BJ (cell line): ENCODE results near the gene NR2F1-AS1. TPM values are rescaled to one million over a fixed set of nuclear protein-coding genes. Genes with fewer than 3 reads are reported as not detected.

Experiments used
- CTCF ChIA-PET: fragments of 350-600 bp; formaldehyde crosslinking; extraction: SDS; loops from one replicate; lab custom pipeline; 2021; ENCODE audit warnings: antibody characterized with exemption, inconsistent platforms; lab: Yijun Ruan, JAX
- POLR2A ChIA-PET: fragments of 300-600 bp; sonication (Branson Sonifier 250); formaldehyde crosslinking; extraction: SDS; loops from one replicate; lab custom pipeline; 2021; ENCODE audit warnings: antibody characterized with exemption; lab: Charles Lee
- DNase-seq: peaks from one replicate; pipeline ENCODE4 v3.0.0-alpha.2; 2011; ENCODE audit warnings: low read depth
- H3K27me3 ChIP-seq: 2 replicates; pipeline ENCODE4 v1.6.0; 2011; ENCODE audit warnings: low read length; ENCODE audit not compliant: control insufficient read depth, insufficient read depth
- H3K36me3 ChIP-seq: 2 replicates; pipeline ENCODE4 v1.5.1; 2011; ENCODE audit warnings: low read length; ENCODE audit not compliant: control insufficient read depth, insufficient read depth
- H3K4me3 ChIP-seq: 2 replicates; pipeline ENCODE4 v1.5.1; 2011; ENCODE audit warnings: low read depth, mild to moderate bottlenecking, control low read depth, low read length
- polyA minus RNA-seq: library from RNA; depleted of rRNA, polyadenylated mRNA; stranded (reverse); fragments of >200 nt; gene quantifications from 2 replicates; pipeline ENCODE4 v1.2.3, GENCODE V29; 2011; rRNA and poly(A)+ RNA removed
- polyA plus RNA-seq: library from polyadenylated mRNA; depleted of rRNA; stranded (reverse); fragments of >200 nt; gene quantifications from 2 replicates; pipeline ENCODE4 v1.2.3, GENCODE V29; 2011; rRNA removed
- TF ChIP-seq, protein P1 (sequence below): IDR thresholded peaks from 2 replicates; pipeline ENCODE4 v1.5.1; 2011; ENCODE audit warnings: low read depth, mild to moderate bottlenecking, control low read depth, inconsistent platforms, low read length, moderate library complexity; ENCODE audit not compliant: insufficient read depth

Gene NR2F1-AS1
- polyA plus RNA-seq = 13.7 and 27.3 TPM in 2 replicates
- polyA minus RNA-seq = 11.6 and 12.3 TPM in 2 replicates

DNA sequence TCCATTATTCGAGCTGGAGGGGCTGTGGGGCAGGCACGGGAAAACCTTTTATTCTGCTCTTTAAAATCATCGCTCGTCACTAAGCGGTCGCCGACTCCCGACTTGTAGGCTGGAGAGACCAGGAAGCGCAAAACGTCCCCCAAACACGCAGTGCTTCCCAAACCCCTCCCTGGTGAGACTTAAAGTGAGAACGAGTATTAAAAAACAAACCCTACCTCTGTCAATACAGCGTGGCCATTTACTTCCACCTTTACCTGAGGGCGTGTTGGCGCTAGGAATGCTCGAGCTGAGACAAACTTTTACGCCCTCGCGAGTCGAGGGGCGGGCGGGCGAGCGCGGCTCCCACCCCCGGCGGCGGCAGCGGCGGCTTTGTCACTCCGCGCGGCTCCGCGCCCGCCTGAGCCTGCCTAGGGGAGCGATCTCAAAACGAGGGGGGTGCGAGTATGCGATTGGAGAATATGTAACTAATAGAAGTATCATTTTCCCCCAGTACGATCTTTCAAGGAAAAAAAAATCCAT, at the start of gene NR2F1-AS1:
Gene NR2F1-AS1 (minus strand): TSS at position 293 of the 519 bp plus-strand sequence.
- Histone ChIP-seq H3K36me3 (no peaks in the 10 kb centered on the region; the same call in 1 of the 2 replicates), H3K4me3 (peak within 1 kb of the TSS; percentile 75), H3K27me3 (no peaks in the 10 kb centered on the region)
- ChIA-PET CTCF (interaction anchor here (0.6 to 1.0 kb wide), 3 partner anchors 10 to 893 kb away, joined by 3 to 4 read pairs (median 3); no protein-coding TSS in a partner anchor), POLR2A (no interaction called here)
- DNase-seq = no peak
- TF ChIP-seq, protein P1, sequence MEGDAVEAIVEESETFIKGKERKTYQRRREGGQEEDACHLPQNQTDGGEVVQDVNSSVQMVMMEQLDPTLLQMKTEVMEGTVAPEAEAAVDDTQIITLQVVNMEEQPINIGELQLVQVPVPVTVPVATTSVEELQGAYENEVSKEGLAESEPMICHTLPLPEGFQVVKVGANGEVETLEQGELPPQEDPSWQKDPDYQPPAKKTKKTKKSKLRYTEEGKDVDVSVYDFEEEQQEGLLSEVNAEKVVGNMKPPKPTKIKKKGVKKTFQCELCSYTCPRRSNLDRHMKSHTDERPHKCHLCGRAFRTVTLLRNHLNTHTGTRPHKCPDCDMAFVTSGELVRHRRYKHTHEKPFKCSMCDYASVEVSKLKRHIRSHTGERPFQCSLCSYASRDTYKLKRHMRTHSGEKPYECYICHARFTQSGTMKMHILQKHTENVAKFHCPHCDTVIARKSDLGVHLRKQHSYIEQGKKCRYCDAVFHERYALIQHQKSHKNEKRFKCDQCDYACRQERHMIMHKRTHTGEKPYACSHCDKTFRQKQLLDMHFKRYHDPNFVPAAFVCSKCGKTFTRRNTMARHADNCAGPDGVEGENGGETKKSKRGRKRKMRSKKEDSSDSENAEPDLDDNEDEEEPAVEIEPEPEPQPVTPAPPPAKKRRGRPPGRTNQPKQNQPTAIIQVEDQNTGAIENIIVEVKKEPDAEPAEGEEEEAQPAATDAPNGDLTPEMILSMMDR = no peak

DNA sequence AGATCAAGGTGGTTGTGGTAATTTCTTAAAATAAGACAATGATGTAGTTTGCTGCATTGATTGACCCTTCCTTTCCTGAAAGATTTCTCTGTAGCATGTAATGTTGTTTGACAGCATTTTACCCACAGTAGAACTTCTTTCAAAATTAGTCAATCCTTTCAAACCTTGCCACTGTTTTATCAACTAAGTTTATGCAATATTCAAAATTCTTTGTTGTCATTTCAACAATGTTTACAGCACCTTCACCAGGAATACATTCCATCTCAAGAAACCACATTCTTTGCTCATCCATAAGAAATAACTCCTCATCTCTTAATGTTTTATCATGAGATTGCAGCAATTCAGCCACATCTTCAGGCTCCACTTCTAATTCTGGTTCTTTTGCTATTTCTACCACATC, 45.8 kb upstream of the NR2F1-AS1 start:
- Histone ChIP-seq H3K4me3 (no peak overlapping the region), H3K36me3 (no peaks in the 10 kb centered on the region), H3K27me3 (no peaks in the 10 kb centered on the region)
- TF ChIP-seq, protein P1 = no peak
- CTCF ChIA-PET = no interaction called here
- POLR2A ChIA-PET = no interaction called here
- DNase-seq = no peak

DNA sequence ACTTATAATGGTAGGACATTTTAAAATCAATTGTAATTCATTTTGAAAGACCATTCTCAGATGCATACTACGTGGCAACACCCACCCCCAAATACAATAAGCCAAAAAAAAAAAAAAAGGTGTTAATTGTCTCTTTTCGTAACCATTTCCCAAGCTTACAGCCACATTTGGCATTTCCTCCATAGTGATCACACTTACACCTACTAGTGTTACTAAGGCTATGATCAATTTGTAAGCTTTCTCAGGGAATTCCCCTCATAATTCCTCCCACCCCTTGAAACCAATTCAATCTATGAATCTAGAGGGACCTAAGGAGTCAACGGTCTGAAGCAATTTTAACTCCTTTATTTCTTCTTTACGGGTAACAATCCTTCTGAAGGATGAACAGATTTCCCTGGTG, 42.1 kb upstream of the NR2F1-AS1 start:
- Histone ChIP-seq H3K36me3 (no peaks in the 10 kb centered on the region), H3K4me3 (no peak overlapping the region), H3K27me3 (no peaks in the 10 kb centered on the region)
- CTCF ChIA-PET = interaction anchor here (0.6 kb wide), 2 partner anchors 11 to 28 kb away, joined by 3 to 4 read pairs; no protein-coding TSS in a partner anchor
- POLR2A ChIA-PET = interaction anchor here (0.7 kb wide), 1 partner anchor 122 kb away, joined by 10 read pairs; no protein-coding TSS in a partner anchor
- TF ChIP-seq, protein P1 = no peak
- DNase-seq = no peak

DNA sequence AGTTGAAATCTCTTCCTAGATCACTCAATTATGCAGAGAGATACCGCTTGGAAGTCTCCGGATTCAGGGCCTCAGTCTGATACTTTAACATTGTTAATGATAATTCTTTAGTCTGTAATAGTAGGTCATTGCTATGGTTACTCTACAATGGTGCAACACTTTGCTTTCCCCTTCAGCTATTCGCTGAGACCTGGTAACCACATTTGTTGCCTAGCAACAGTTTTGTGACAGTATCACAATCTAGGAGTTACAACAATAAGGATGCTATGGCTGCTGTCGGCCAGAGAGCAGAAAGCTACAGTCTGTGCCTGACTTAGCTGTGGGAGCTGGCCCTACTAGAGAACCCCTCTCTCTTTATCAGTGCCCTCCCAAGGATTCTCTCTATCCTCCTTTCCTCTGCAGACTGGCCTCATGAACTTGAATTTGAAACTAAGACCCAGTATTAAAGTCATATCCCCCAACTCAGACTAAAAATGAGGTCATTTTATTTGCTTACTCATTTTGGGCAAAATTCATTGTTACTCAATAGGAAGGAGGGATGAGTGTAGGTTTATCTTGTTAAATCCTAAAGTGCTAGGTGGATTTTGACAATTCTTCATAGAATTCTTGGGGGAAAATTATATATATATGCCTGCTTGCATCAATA, 41.3 kb upstream of the NR2F1-AS1 start:
- H3K4me3 ChIP-seq = no peak overlapping the region
- no peaks in the 10 kb centered on the region for H3K27me3 ChIP-seq
- POLR2A ChIA-PET = interaction anchor here (0.7 kb wide), 1 partner anchor 29 kb away, joined by 3 read pairs; no protein-coding TSS in a partner anchor
- DNase-seq = no peak
- TF ChIP-seq, protein P1 = no peak
- CTCF ChIA-PET = interaction anchor here (0.6 to 1.3 kb wide), 2 partner anchors 12 to 15 kb away, joined by 3 read pairs; no protein-coding TSS in a partner anchor
- H3K36me3 ChIP-seq = no peaks in the 10 kb centered on the region

DNA sequence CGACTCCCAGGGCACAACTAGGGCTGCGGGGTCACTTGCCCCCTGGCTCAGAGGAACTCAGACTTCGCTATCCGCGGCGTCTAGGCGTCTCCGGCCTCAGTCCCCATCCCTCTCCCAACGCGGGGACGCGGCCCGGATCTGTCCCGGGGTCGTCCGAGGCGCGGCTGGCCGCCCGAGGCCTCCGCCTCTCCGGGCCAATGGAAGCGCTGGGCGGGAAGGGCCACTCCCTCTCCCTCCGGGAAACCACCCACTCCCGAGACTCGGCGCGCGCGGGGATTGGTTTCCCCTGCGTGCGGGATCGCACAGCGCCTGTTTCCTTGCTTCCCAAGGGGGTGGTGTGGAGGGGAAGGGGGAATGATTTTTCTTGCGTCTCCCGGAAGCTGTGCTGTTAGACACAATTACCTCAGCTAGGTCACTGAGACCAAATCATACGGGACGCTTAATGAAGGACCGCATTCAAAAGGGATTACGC, 40.3 kb upstream of the NR2F1-AS1 start:
- no peak for DNase-seq
- ChIA-PET CTCF (interaction anchor here (0.8 to 1.3 kb wide), 3 partner anchors 14 to 186 kb away, joined by 3 read pairs; no protein-coding TSS in a partner anchor), POLR2A (no interaction called here)
- peak overlapping the region; percentile 67 for H3K4me3 ChIP-seq
- no peaks in the 10 kb centered on the region for H3K27me3 ChIP-seq
- no peaks in the 10 kb centered on the region for H3K36me3 ChIP-seq
- TF ChIP-seq, protein P1 = no peak
